Endothelial cell (in vitro differentiated cells): ENCODE measurements around the gene FAM78B. TPM values are rescaled to one million over a fixed set of nuclear protein-coding genes. Genes with fewer than 3 reads are reported as not detected.

Source experiments
- DNase-seq: peaks from one replicate; pipeline ENCODE4 v3.0.0; 2021; ENCODE audit warnings: low spot score
- H3K27ac Mint-ChIP-seq: one replicate; pipeline ENCODE4 v1.8.0; 2021; ENCODE audit warnings: mixed read lengths, inconsistent platforms; ENCODE audit not compliant: unreplicated experiment
- H3K27me3 Mint-ChIP-seq: one replicate; pipeline ENCODE4 v1.8.0; 2021; ENCODE audit warnings: mild to moderate bottlenecking, moderate library complexity, mixed read lengths, inconsistent platforms; ENCODE audit not compliant: unreplicated experiment
- H3K36me3 Mint-ChIP-seq: one replicate; pipeline ENCODE4 v1.8.0; 2021; ENCODE audit warnings: mild to moderate bottlenecking, low read depth, mixed read lengths, inconsistent platforms; ENCODE audit not compliant: unreplicated experiment
- H3K4me1 Mint-ChIP-seq: one replicate; pipeline ENCODE4 v1.8.0; 2021; ENCODE audit warnings: mild to moderate bottlenecking, mixed read lengths, inconsistent platforms; ENCODE audit not compliant: unreplicated experiment
- H3K4me3 Mint-ChIP-seq: one replicate; pipeline ENCODE4 v1.8.0; 2021; ENCODE audit warnings: mild to moderate bottlenecking, mixed read lengths, inconsistent platforms; ENCODE audit not compliant: unreplicated experiment
- H3K9me3 Mint-ChIP-seq: one replicate; pipeline ENCODE4 v1.8.0; 2021; ENCODE audit warnings: mixed read lengths, inconsistent platforms; ENCODE audit not compliant: unreplicated experiment
- CTCF ChIP-seq: fragments of 200-600 bp; sonication (generic); IDR thresholded peaks from one replicate; pipeline ENCODE4 v1.5.0; 2021; ENCODE audit warnings: antibody characterized with exemption; ENCODE audit not compliant: unreplicated experiment
- total RNA-seq: library from RNA; stranded (reverse); fragmentation: NEBNext Ultra II Directional; extraction: Animal tissue kit (Norgen Biotek cat#: 25700); gene quantifications from one replicate; pipeline ENCODE4 v1.2.1, GENCODE V29; 2021; ENCODE audit not compliant: unreplicated experiment

FAM78B gene
- total RNA-seq, 1 donor from 2014 or later: 1.3 TPM

GRCh38 chr1:166082601-166083000, 84.2 kb downstream of the FAM78B start:
- DNase-seq: no peak
- Mint-ChIP-seq H3K9me3 (no peaks in the 10 kb centered on the region), H3K27me3 (peaks cover 4% of the 10 kb centered on the region), H3K36me3 (peaks cover 6% of the 10 kb centered on the region), H3K4me1 (peaks cover 31% of the 10 kb centered on the region), H3K4me3 (no peak overlapping the region), H3K27ac (no peak overlapping the region)
- TF ChIP-seq CTCF: no peak

GRCh38 chr1:166080967-166081870, 85.6 kb downstream of the FAM78B start:
- no peak overlapping the region for H3K4me3 Mint-ChIP-seq
- no peak for TF ChIP-seq CTCF
- peak overlapping the region; percentile 27 for H3K27ac Mint-ChIP-seq
- H3K36me3 Mint-ChIP-seq: peaks cover 6% of the 10 kb centered on the region
- DNase-seq: no peak
- H3K4me1 Mint-ChIP-seq: peaks cover 28% of the 10 kb centered on the region
- no peaks in the 10 kb centered on the region for H3K27me3 Mint-ChIP-seq
- no peaks in the 10 kb centered on the region for H3K9me3 Mint-ChIP-seq

GRCh38 chr1:166080277-166080966, 86.4 kb downstream of the FAM78B start:
- H3K27me3 Mint-ChIP-seq: no peaks in the 10 kb centered on the region
- H3K4me1 Mint-ChIP-seq: peaks cover 21% of the 10 kb centered on the region
- no peak overlapping the region for H3K27ac Mint-ChIP-seq
- TF ChIP-seq CTCF: no peak
- no peaks in the 10 kb centered on the region for H3K9me3 Mint-ChIP-seq
- H3K4me3 Mint-ChIP-seq: no peak overlapping the region
- no peak for DNase-seq
- H3K36me3 Mint-ChIP-seq: peaks cover 3% of the 10 kb centered on the region

- H3K4me1 Mint-ChIP-seq: peaks cover 11% of the 10 kb centered on the region
- no peak overlapping the region for H3K4me3 Mint-ChIP-seq
- no peaks in the 10 kb centered on the region for H3K36me3 Mint-ChIP-seq
- H3K27ac Mint-ChIP-seq: no peak overlapping the region
- no peaks in the 10 kb centered on the region for H3K27me3 Mint-ChIP-seq
- H3K9me3 Mint-ChIP-seq: no peaks in the 10 kb centered on the region
- no peak for DNase-seq
- TF ChIP-seq CTCF: no peak
Measured at GRCh38 chr1:166079276-166079675, 87.5 kb downstream of the FAM78B start.

- no peak for DNase-seq
- H3K4me1 Mint-ChIP-seq: no peaks in the 10 kb centered on the region
- no peak for TF ChIP-seq CTCF
- H3K36me3 Mint-ChIP-seq: no peaks in the 10 kb centered on the region
- H3K27me3 Mint-ChIP-seq: peaks cover 1% of the 10 kb centered on the region
- no peaks in the 10 kb centered on the region for H3K9me3 Mint-ChIP-seq
- H3K27ac Mint-ChIP-seq: no peak overlapping the region
- H3K4me3 Mint-ChIP-seq: no peak overlapping the region
Measured at GRCh38 chr1:166073489-166073888, 93.3 kb downstream of the FAM78B start.
